ENCODE data around the gene TBC1D3G.
"Not testable (repeated sequence)": the region's sequence is repeated elsewhere in the genome, so short reads cannot be mapped to it uniquely, and the experiment has no call there.

DNA sequence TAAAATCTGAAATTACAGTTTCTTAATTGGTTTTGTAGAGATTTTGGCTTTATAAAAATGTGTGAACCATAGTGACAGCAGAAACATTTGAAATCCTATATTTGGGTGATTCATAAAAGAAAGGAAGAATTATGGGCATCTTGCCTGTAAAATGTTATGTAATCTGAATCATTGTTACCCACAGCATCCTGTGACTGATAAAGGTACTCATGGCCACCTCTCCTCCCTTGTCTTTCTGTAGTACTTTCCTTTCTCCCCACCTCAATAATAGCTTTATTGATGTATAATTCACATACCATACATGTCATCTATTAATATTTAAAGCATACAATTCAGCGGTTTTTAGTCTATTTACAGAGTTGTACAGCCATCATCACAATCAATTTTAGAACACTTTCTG, 28.5 kb upstream of the TBC1D3G start:
- TF ChIP-seq, protein P1, sequence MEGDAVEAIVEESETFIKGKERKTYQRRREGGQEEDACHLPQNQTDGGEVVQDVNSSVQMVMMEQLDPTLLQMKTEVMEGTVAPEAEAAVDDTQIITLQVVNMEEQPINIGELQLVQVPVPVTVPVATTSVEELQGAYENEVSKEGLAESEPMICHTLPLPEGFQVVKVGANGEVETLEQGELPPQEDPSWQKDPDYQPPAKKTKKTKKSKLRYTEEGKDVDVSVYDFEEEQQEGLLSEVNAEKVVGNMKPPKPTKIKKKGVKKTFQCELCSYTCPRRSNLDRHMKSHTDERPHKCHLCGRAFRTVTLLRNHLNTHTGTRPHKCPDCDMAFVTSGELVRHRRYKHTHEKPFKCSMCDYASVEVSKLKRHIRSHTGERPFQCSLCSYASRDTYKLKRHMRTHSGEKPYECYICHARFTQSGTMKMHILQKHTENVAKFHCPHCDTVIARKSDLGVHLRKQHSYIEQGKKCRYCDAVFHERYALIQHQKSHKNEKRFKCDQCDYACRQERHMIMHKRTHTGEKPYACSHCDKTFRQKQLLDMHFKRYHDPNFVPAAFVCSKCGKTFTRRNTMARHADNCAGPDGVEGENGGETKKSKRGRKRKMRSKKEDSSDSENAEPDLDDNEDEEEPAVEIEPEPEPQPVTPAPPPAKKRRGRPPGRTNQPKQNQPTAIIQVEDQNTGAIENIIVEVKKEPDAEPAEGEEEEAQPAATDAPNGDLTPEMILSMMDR (IDR thresholded peaks at IDR 0.05), result not testable (repeated sequence)
- TF ChIP-seq POLR2AphosphoS5, EP300 (IDR thresholded peaks at IDR 0.05): not testable (repeated sequence)

Data from stomach (tissue), 4 donors.